Measurements from ENCODE around the gene FAM221B.

Gene FAM221B

GRCh38 chr9:35828716-35829083 lies at the start of gene FAM221B:
FAM221B (minus strand) TSS chr9:35828732; CDS start chr9:35826161, 2,571 bp downstream.
- peak; percentile 48 for DNase-seq

- no peak for DNase-seq
Measured at GRCh38 chr9:35872505-35872904, 44.0 kb upstream of the FAM221B start.

- no peak for DNase-seq
Measured at GRCh38 chr9:35871545-35871944, 43.0 kb upstream of the FAM221B start.

- DNase-seq = no peak
Measured at GRCh38 chr9:35870351-35870923, 41.9 kb upstream of the FAM221B start, which contains the start of gene OR13J1. OR13J1 (minus strand) TSS chr9:35870401; CDS start chr9:35870401, 0 bp downstream.

GRCh38 chr9:35869621-35870216 lies 41.2 kb upstream of the FAM221B start:
- no peak for DNase-seq

GRCh38 chr9:35868933-35869332 lies 40.4 kb upstream of the FAM221B start:
- no peak for DNase-seq

- no peak for DNase-seq
Measured at GRCh38 chr9:35867538-35867937, 39.0 kb upstream of the FAM221B start.

- DNase-seq = no peak
Measured at GRCh38 chr9:35864695-35865255, 36.2 kb upstream of the FAM221B start.

- no peak for DNase-seq
Measured at GRCh38 chr9:35863583-35863982, 35.1 kb upstream of the FAM221B start.

- no peak for DNase-seq
Measured at GRCh38 chr9:35862328-35862727, 33.8 kb upstream of the FAM221B start.

GRCh38 chr9:35861161-35861897 lies 32.8 kb upstream of the FAM221B start:
- no peak for DNase-seq

GRCh38 chr9:35859990-35860339 lies 31.4 kb upstream of the FAM221B start:
- DNase-seq = no peak

GRCh38 chr9:35859310-35859989 lies 30.9 kb upstream of the FAM221B start:
- peak; percentile 62 for DNase-seq

GRCh38 chr9:35858458-35858857 lies 29.9 kb upstream of the FAM221B start:
- no peak for DNase-seq

- no peak for DNase-seq
Measured at GRCh38 chr9:35856882-35857281, 28.4 kb upstream of the FAM221B start.

- no peak for DNase-seq
Measured at GRCh38 chr9:35856206-35856605, 27.7 kb upstream of the FAM221B start.

GRCh38 chr9:35854091-35854762 lies 25.7 kb upstream of the FAM221B start:
- no peak for DNase-seq

GRCh38 chr9:35852876-35853865 lies 24.6 kb upstream of the FAM221B start:
- no peak for DNase-seq

- DNase-seq = no peak
Measured at GRCh38 chr9:35852267-35852815, 23.8 kb upstream of the FAM221B start.

GRCh38 chr9:35847792-35848572 lies 19.4 kb upstream of the FAM221B start:
- DNase-seq = no peak

Measured in NCI-H1105 treated with DMSO at 0.1 percent for 48 hours (cell line).